Ovary (tissue), 9 donors: ENCODE data around the gene SMAD3. TPM values are rescaled to one million over a fixed set of nuclear protein-coding genes. Genes with fewer than 3 reads are reported as not detected.

Experiments
- DNase-seq, 5 donors: peaks; one replicate each; pipeline ENCODE4 v3.0.0-alpha.2; 2019 to 2020
- H3K27ac ChIP-seq, 2 donors: fragments of 200-600 bp; one replicate each; pipeline versions ENCODE4 v1.5.1 to v1.8.0; 2019 to 2022
- H3K27me3 ChIP-seq: fragments of 200-600 bp; one replicate; pipeline ENCODE4 v1.8.0; 2022
- H3K36me3 ChIP-seq: fragments of 200-600 bp; sonication (generic); one replicate; pipeline ENCODE4 v1.5.1; 2019
- H3K4me1 ChIP-seq: one replicate; pipeline ENCODE4 v1.8.1; 2013; ENCODE audit warnings: mild to moderate bottlenecking, moderate library complexity; ENCODE audit not compliant: insufficient read depth
- H3K4me3 ChIP-seq: fragments of 200-600 bp; sonication (generic); one replicate; pipeline ENCODE4 v1.5.1; 2017
- H3K9me3 ChIP-seq, 2 donors: fragments of 200-600 bp in 1 of 2; sonication (generic) in 1 of 2; one replicate each; pipeline versions ENCODE4 v1.5.1 to v1.8.1; 2013 to 2019; ENCODE audit warnings: mild to moderate bottlenecking in 1 of 2, moderate library complexity in 1 of 2
- CTCF ChIP-seq, 3 donors: fragments of 450-650 bp in 2 of 3; fragments of 200-600 bp in 1 of 3; IDR thresholded peaks; one replicate each; pipeline versions ENCODE4 v1.5.1 to v1.8.0; 2016 to 2022; ENCODE audit warnings: antibody characterized with exemption in 3 of 3, mild to moderate bottlenecking in 1 of 3
- EP300 ChIP-seq: sonication (generic); formaldehyde crosslinking; IDR thresholded peaks from one replicate; pipeline ENCODE4 v1.6.1; 2017; ENCODE audit warnings: antibody characterized with exemption
- POLR2A ChIP-seq: fragments of 450-650 bp; IDR thresholded peaks from one replicate; pipeline ENCODE4 v1.6.1; 2017; ENCODE audit warnings: antibody characterized with exemption, mild to moderate bottlenecking, moderate library complexity
- WGBS, 3 donors: extraction: QIAGEN DNeasy Blood & Tissue Kit in 1 of 3; methylation state at CpG; one replicate each; pipeline versions ENCODE4 v1.1.5 to v1.1.7; 2013 to 2017; 5-methylcytosine and 5-hydroxymethylcytosine counted together
- intact Hi-C, 4 donors: fragments of 100-400 bp; cut with DNase I; formaldehyde crosslinking; loops; one replicate each; pipeline versions ENCODE4 v1.11.0 to v1.15.1; 2022 to 2023
- polyA plus RNA-seq, 2 donors: library from polyadenylated mRNA; stranded (reverse); fragments of 200-250 nt in 1 of 2; fragments of 350-450 nt in 1 of 2; fragmentation: Illumina TruSeq in 1 of 2; extraction: RNeasy Lipid Tissue Mini Kit (QIAGEN cat#74804) in 1 of 2; gene quantifications; one replicate each; pipeline ENCODE4 v1.2.3, GENCODE V29; 2013 to 2014
- total RNA-seq, 7 donors: library from RNA; depleted of rRNA in 2 of 7; stranded (reverse); fragments of >200 nt in 2 of 7; fragmentation: NEBNext Ultra II Directional in 3 of 7; extraction: Animal tissue kit (Norgen Biotek cat#: 25700) in 3 of 7; gene quantifications; one replicate each; pipeline versions ENCODE4 v1.1.0 to v1.2.4, GENCODE V29; 2016 to 2023
- donor health status: DM: no; HTN: no; CAD: no; lungs with moderate emphysema.
- donor health status: DM: no; HTN: no; CAD: no.
- donor health status: Bipolar disorder and iron deficiency.
- donor health status: DM: yes; HTN: yes; CAD: no.
- donor health status: DM: no; HTN: no; CAD: no.
- donor health status: DM: yes; HTN: yes; CAD: no.

The SMAD3 gene
- total and polyA plus RNA-seq, 9 donors, result 18.7 to 78.6 (median 46.0) TPM

- Histone ChIP-seq H3K4me1 (peaks cover 15% of the 10 kb centered on the region), H3K36me3 (no peaks in the 10 kb centered on the region), H3K27ac (no peak overlapping the region), H3K27me3 (no peaks in the 10 kb centered on the region), H3K4me3 (no peak overlapping the region), H3K9me3 (no peaks in the 10 kb centered on the region)
- no peak for DNase-seq
- WGBS, 3 donors, result 88 to 91% (median 89%) methylated on average over 5 of the region's 5 CpGs
- no peak for TF ChIP-seq EP300
- no peak for TF ChIP-seq CTCF (IDR thresholded peaks at IDR 0.05)
- TF ChIP-seq POLR2A, result no peak
- intact Hi-C loops, result no loop called here
These were observed 10.7 kb upstream of the SMAD3 start for GRCh38 chr15:67054676-67055075.

GRCh38 chr15:67059127-67059553, 6.3 kb upstream of the SMAD3 start:
- WGBS, 3 donors, result 35 to 52% (median 37%) methylated on average over 6 of the region's 6 CpGs
- intact Hi-C loops, result no loop called here
- Histone ChIP-seq H3K4me3 (no peak overlapping the region), H3K36me3 (no peaks in the 10 kb centered on the region), H3K4me1 (peaks cover 6% of the 10 kb centered on the region), H3K27ac (no peak overlapping the region), H3K9me3 (no peaks in the 10 kb centered on the region), H3K27me3 (no peaks in the 10 kb centered on the region)
- DNase-seq, result no peak
- no peak for TF ChIP-seq CTCF (IDR thresholded peaks at IDR 0.05)
- no peak for TF ChIP-seq POLR2A
- no peak for TF ChIP-seq EP300

- H3K4me1 ChIP-seq, result peaks cover 10% of the 10 kb centered on the region
- DNase-seq, result no peak
- TF ChIP-seq POLR2A (no peak), EP300 (no peak), CTCF (IDR thresholded peaks at IDR 0.05) (no peak)
- H3K9me3 ChIP-seq, result no peaks in the 10 kb centered on the region
- H3K27ac ChIP-seq, result no peak overlapping the region
- WGBS, 3 donors, result 53 to 58% (median 54%) methylated on average over 3 of the region's 3 CpGs
- H3K4me3 ChIP-seq, result no peak overlapping the region
- H3K27me3 ChIP-seq, result no peaks in the 10 kb centered on the region
- intact Hi-C loops, result loop anchor here in 3 of 4 donors (10.0 kb wide), 5 partner anchors 63 to 193 kb away; partner anchors contain the start of genes AAGAB (in 1 of the 3) and IQCH (in 1 of the 3)
- no peaks in the 10 kb centered on the region for H3K36me3 ChIP-seq
These were observed 3.5 kb upstream of the SMAD3 start for GRCh38 chr15:67061811-67062368.

- H3K4me1 ChIP-seq, result peaks cover 10% of the 10 kb centered on the region
- no peak overlapping the region for H3K27ac ChIP-seq
- TF ChIP-seq CTCF (IDR thresholded peaks at IDR 0.05), result no peak
- no peak for TF ChIP-seq POLR2A
- TF ChIP-seq EP300, result no peak
- no peaks in the 10 kb centered on the region for H3K9me3 ChIP-seq
- no peaks in the 10 kb centered on the region for H3K36me3 ChIP-seq
- WGBS, 3 donors, result 83 to 91% (median 90%) methylated on average over 3 of the region's 3 CpGs
- H3K4me3 ChIP-seq, result no peak overlapping the region
- no peaks in the 10 kb centered on the region for H3K27me3 ChIP-seq
- intact Hi-C loops, result loop anchor here in 3 of 4 donors (10.0 kb wide), 5 partner anchors 62 to 192 kb away; partner anchors contain the start of genes AAGAB (in 1 of the 3) and IQCH (in 1 of the 3)
- no peak for DNase-seq
These were observed 2.9 kb upstream of the SMAD3 start for GRCh38 chr15:67062369-67062985.
